WTC11 (cell line): Measurements from ENCODE around the gene TBX3. TPM values are rescaled to one million over a fixed set of nuclear protein-coding genes. Genes with fewer than 3 reads are reported as not detected.

ENCODE experiments used
- ATAC-seq: fragments of 200-7000 bp; cut with Tn5 transposase; 2 replicates; pipeline ENCODE4 v1.10.0; 2021; ENCODE audit warnings: mild to moderate bottlenecking, moderate library complexity
- CTCF ChIA-PET: fragments of 300-600 bp; sonication (Branson Sonifier 250); formaldehyde crosslinking; loops from one replicate; lab custom pipeline; 2021; ENCODE audit warnings: antibody characterized with exemption; lab: Charles Lee
- POLR2A ChIA-PET: fragments of 350-600 bp; sonication (Branson Sonifier 250); formaldehyde crosslinking; loops from one replicate; lab custom pipeline; 2021; ENCODE audit warnings: antibody characterized with exemption; lab: Charles Lee
- DNase-seq: peaks from one replicate; pipeline ENCODE4 v3.0.0; 2021; ENCODE audit warnings: low spot score
- H3K27ac Mint-ChIP-seq: 2 replicates; pipeline ENCODE4 v1.8.0; 2021; ENCODE audit warnings: mixed read lengths
- H3K27me3 Mint-ChIP-seq: 2 replicates; pipeline ENCODE4 v1.8.0; 2021; ENCODE audit warnings: low read depth, mild to moderate bottlenecking, moderate library complexity, mixed read lengths
- H3K36me3 Mint-ChIP-seq: 2 replicates; pipeline ENCODE4 v1.8.0; 2021; ENCODE audit warnings: mixed read lengths
- H3K4me1 Mint-ChIP-seq: 2 replicates; pipeline ENCODE4 v1.8.0; 2022; ENCODE audit warnings: mixed read lengths
- H3K4me3 Mint-ChIP-seq: 2 replicates; pipeline ENCODE4 v1.8.0; 2021; ENCODE audit warnings: mild to moderate bottlenecking, moderate library complexity, mixed read lengths
- H3K9me3 Mint-ChIP-seq: 2 replicates; pipeline ENCODE4 v1.8.0; 2021; ENCODE audit warnings: mixed read lengths
- AR ChIP-seq: fragments of 250-450 bp; sonication (Bioruptor Pico); IDR thresholded peaks from 2 replicates; pipeline ENCODE4 v1.9.0; 2021; ENCODE audit warnings: mild to moderate bottlenecking
- ATF6 ChIP-seq: sonication (generic); formaldehyde crosslinking; IDR thresholded peaks from 2 replicates; pipeline ENCODE4 v1.8.1; 2023; ENCODE audit warnings: mild to moderate bottlenecking, missing genetic modification reagents
- CBFB ChIP-seq: sonication (generic); formaldehyde crosslinking; IDR thresholded peaks from 2 replicates; pipeline ENCODE4 v1.8.1; 2022; ENCODE audit warnings: mild to moderate bottlenecking, low read depth, missing genetic modification reagents
- ERG ChIP-seq: fragments of 250-450 bp; sonication (Bioruptor Pico); IDR thresholded peaks from 2 replicates; pipeline ENCODE4 v1.8.0; 2021; ENCODE audit warnings: mild to moderate bottlenecking
- ESRRA ChIP-seq: sonication (generic); formaldehyde crosslinking; IDR thresholded peaks from 2 replicates; pipeline ENCODE4 v1.8.1; 2022; ENCODE audit warnings: mild to moderate bottlenecking, missing genetic modification reagents, borderline replicate concordance
- FOXK1 ChIP-seq: sonication (generic); formaldehyde crosslinking; IDR thresholded peaks from 2 replicates; pipeline ENCODE4 v1.8.0; 2022; ENCODE audit warnings: mild to moderate bottlenecking, moderate library complexity, missing genetic modification reagents
- FOXP4 ChIP-seq: sonication (generic); formaldehyde crosslinking; IDR thresholded peaks from 2 replicates; pipeline ENCODE4 v1.8.0; 2022; ENCODE audit warnings: mild to moderate bottlenecking, missing genetic modification reagents
- GTF2I ChIP-seq: fragments of 250-450 bp; sonication (Bioruptor Pico); conservative IDR thresholded peaks from 2 replicates; pipeline ENCODE4 v1.4.0; 2021; ENCODE audit warnings: mild to moderate bottlenecking
- HMGXB4 ChIP-seq: sonication (generic); formaldehyde crosslinking; IDR thresholded peaks from 2 replicates; pipeline ENCODE4 v1.8.1; 2023; ENCODE audit warnings: mild to moderate bottlenecking, moderate library complexity, missing genetic modification reagents
- IRF2 ChIP-seq: sonication (generic); formaldehyde crosslinking; IDR thresholded peaks from 2 replicates; pipeline ENCODE4 v1.8.0; 2022; ENCODE audit warnings: low read depth, missing genetic modification reagents, borderline replicate concordance
- MAX ChIP-seq: sonication (generic); formaldehyde crosslinking; IDR thresholded peaks from 2 replicates; pipeline ENCODE4 v1.8.0; 2022; ENCODE audit warnings: mild to moderate bottlenecking, missing genetic modification reagents
- USF1 ChIP-seq: sonication (generic); formaldehyde crosslinking; IDR thresholded peaks from 2 replicates; pipeline ENCODE4 v1.8.0; 2022; ENCODE audit warnings: mild to moderate bottlenecking, missing genetic modification reagents
- ZBTB21 ChIP-seq: sonication (generic); formaldehyde crosslinking; IDR thresholded peaks from 2 replicates; pipeline ENCODE4 v1.8.1; 2023; ENCODE audit warnings: mild to moderate bottlenecking, missing genetic modification reagents, borderline replicate concordance
- ZBTB43 ChIP-seq: sonication (generic); formaldehyde crosslinking; IDR thresholded peaks from 2 replicates; pipeline ENCODE4 v1.8.1; 2023; ENCODE audit warnings: mild to moderate bottlenecking, missing genetic modification reagents
- ZNF121 ChIP-seq: sonication (generic); formaldehyde crosslinking; IDR thresholded peaks from 2 replicates; pipeline ENCODE4 v1.8.0; 2023; ENCODE audit warnings: missing genetic modification reagents
- ZNF317 ChIP-seq: sonication (generic); formaldehyde crosslinking; IDR thresholded peaks from 2 replicates; pipeline ENCODE4 v1.8.1; 2023; ENCODE audit warnings: low read depth, mild to moderate bottlenecking, moderate library complexity, missing genetic modification reagents, borderline replicate concordance
- ZNF423 ChIP-seq: fragments of 250-450 bp; sonication (Bioruptor Pico); IDR thresholded peaks from 2 replicates; pipeline ENCODE4 v2.1.2; 2022; ENCODE audit warnings: mild to moderate bottlenecking, moderate library complexity
- ZNF512 ChIP-seq: sonication (generic); formaldehyde crosslinking; IDR thresholded peaks from 2 replicates; pipeline ENCODE4 v1.8.1; 2022; ENCODE audit warnings: missing genetic modification reagents, borderline replicate concordance
- total RNA-seq: library from RNA; stranded (reverse); gene quantifications from 3 replicates; pipeline ENCODE4 v1.2.3, GENCODE V29; 2021

TBX3 gene
- total RNA-seq, 1 experiment from 2014 or later, result 2.2 TPM

GRCh38 chr12:114676142-114676741, 7.7 kb downstream of the TBX3 start:
- ChIA-PET POLR2A (no interaction called here), CTCF (interaction anchor here (0.6 to 2.5 kb wide), 4 partner anchors 8 to 58 kb away, joined by 3 to 9 read pairs (median 5); partner anchors contain the start of gene TBX3)
- H3K4me1 Mint-ChIP-seq, result peaks cover 91% of the 10 kb centered on the region
- H3K4me3 Mint-ChIP-seq, result peak overlapping the region; percentile 22; the same call in 1 of the 2 replicates
- no peak overlapping the region for H3K27ac Mint-ChIP-seq
- peaks cover 100% of the 10 kb centered on the region for H3K27me3 Mint-ChIP-seq
- no peaks in the 10 kb centered on the region for H3K36me3 Mint-ChIP-seq
- ATAC-seq, result no peak
- no peaks in the 10 kb centered on the region for H3K9me3 Mint-ChIP-seq
- TF ChIP-seq ZNF121 (CRISPR knock-in tag) (no peak), ZNF423 (CRISPR knock-in tag) (no peak), ATF6 (CRISPR knock-in tag) (no peak), GTF2I (no peak), ZNF317 (CRISPR knock-in tag) (no peak), ZBTB43 (CRISPR knock-in tag) (no peak), ERG (CRISPR knock-in tag) (no peak), HMGXB4 (no peak), ESRRA (CRISPR knock-in tag) (no peak), AR (no peak), CBFB (CRISPR knock-in tag) (no peak), MAX (CRISPR knock-in tag) (no peak)
- DNase-seq, result no peak

GRCh38 chr12:114674251-114675047, 9.5 kb downstream of the TBX3 start:
- ATAC-seq (peak; percentile 29), DNase-seq (no peak)
- Mint-ChIP-seq H3K27me3 (peaks cover 100% of the 10 kb centered on the region), H3K4me3 (peak overlapping the region; percentile 47), H3K36me3 (no peaks in the 10 kb centered on the region), H3K4me1 (peaks cover 83% of the 10 kb centered on the region), H3K9me3 (no peaks in the 10 kb centered on the region), H3K27ac (no peak overlapping the region)
- CTCF ChIA-PET, result interaction anchor here (2.1 to 2.5 kb wide), 2 partner anchors 10 to 12 kb away, joined by 7 to 9 read pairs; partner anchors contain the start of gene TBX3
- POLR2A ChIA-PET, result no interaction called here
- TF ChIP-seq CBFB (CRISPR knock-in tag), result no peak
- TF ChIP-seq IRF2 (CRISPR knock-in tag), result no peak
- no peak for TF ChIP-seq ZBTB21 (CRISPR knock-in tag)
- 0 out of 2 replicates have a peak, but pooled peaks have one; percentile 53 for TF ChIP-seq ESRRA (CRISPR knock-in tag)
- TF ChIP-seq USF1 (CRISPR knock-in tag), result no peak
- peak; percentile 50; the same call in 1 of the 2 replicates for TF ChIP-seq FOXP4
- TF ChIP-seq ZNF512, result no peak
- 0 out of 2 replicates have a peak, but pooled peaks have one; percentile 16 for TF ChIP-seq FOXK1 (CRISPR knock-in tag)
